HG03520 (cell line): Measurements from ENCODE around the gene GALNT2.

Experiments used
- ATAC-seq: cut with Tn5 transposase; IDR thresholded peaks from one replicate; pipeline ENCODE4 v1.9.1; 2021; ENCODE audit warnings: mild to moderate bottlenecking, moderate library complexity; ENCODE audit not compliant: unreplicated experiment

GALNT2 gene

GRCh38 chr1:230308039-230308438 lies 241.0 kb downstream of the GALNT2 start:
- no peak for ATAC-seq

GRCh38 chr1:230308821-230309220 lies 241.8 kb downstream of the GALNT2 start:
- no peak for ATAC-seq

GRCh38 chr1:230309646-230310177 lies 242.7 kb downstream of the GALNT2 start:
- ATAC-seq: no peak

GRCh38 chr1:230310381-230311163 lies 243.5 kb downstream of the GALNT2 start:
- ATAC-seq: no peak

GRCh38 chr1:230312676-230313075 lies 245.6 kb downstream of the GALNT2 start:
- ATAC-seq: no peak

- no peak for ATAC-seq
Measured at GRCh38 chr1:230313453-230314141, 246.6 kb downstream of the GALNT2 start.

GRCh38 chr1:230314142-230314470 lies 247.1 kb downstream of the GALNT2 start:
- ATAC-seq: no peak

- no peak for ATAC-seq
Measured at GRCh38 chr1:230315099-230315498, 248.1 kb downstream of the GALNT2 start.

- ATAC-seq: no peak
Measured at GRCh38 chr1:230316864-230317745, 250.1 kb downstream of the GALNT2 start.

GRCh38 chr1:230317823-230318819 lies 251.1 kb downstream of the GALNT2 start:
- ATAC-seq: no peak

GRCh38 chr1:230319014-230319747 lies 252.1 kb downstream of the GALNT2 start:
- ATAC-seq: no peak

- no peak for ATAC-seq
Measured at GRCh38 chr1:230320804-230321203, 253.8 kb downstream of the GALNT2 start.

- ATAC-seq: no peak
Measured at GRCh38 chr1:230321341-230321740, 254.3 kb downstream of the GALNT2 start.

- no peak for ATAC-seq
Measured at GRCh38 chr1:230321741-230322420, 254.8 kb downstream of the GALNT2 start.

GRCh38 chr1:230322421-230322756 lies 255.4 kb downstream of the GALNT2 start:
- ATAC-seq: no peak

GRCh38 chr1:230322967-230323547 lies 256.0 kb downstream of the GALNT2 start:
- no peak for ATAC-seq

- no peak for ATAC-seq
Measured at GRCh38 chr1:230323686-230324085, 256.6 kb downstream of the GALNT2 start.
